Trophoblast cell (in vitro differentiated cells and primary cell): ENCODE data around the gene RAB15. TPM values are rescaled to one million over a fixed set of nuclear protein-coding genes. Genes with fewer than 3 reads are reported as not detected.

Experiments
- DNase-seq, 2 donors: peaks; one replicate each; pipeline ENCODE4 v3.0.0-alpha.2; 2016
- H2AFZ ChIP-seq: 2 replicates; pipeline ENCODE4 v1.6.1; 2013; ENCODE audit warnings: low read length, moderate library complexity, mild to moderate bottlenecking; ENCODE audit not compliant: insufficient read depth, poor library complexity
- H2AK5ac ChIP-seq: 2 replicates; pipeline ENCODE4 v1.6.1; 2013; ENCODE audit warnings: mild to moderate bottlenecking, low read length
- H2BK120ac ChIP-seq: 2 replicates; pipeline ENCODE4 v1.6.1; 2013; ENCODE audit warnings: low read length, mild to moderate bottlenecking, moderate library complexity; ENCODE audit not compliant: insufficient read depth, poor library complexity
- H2BK12ac ChIP-seq: 2 replicates; pipeline ENCODE4 v1.6.1; 2013; ENCODE audit warnings: mild to moderate bottlenecking, low read length, moderate library complexity
- H2BK5ac ChIP-seq: 2 replicates; pipeline ENCODE4 v1.6.1; 2013; ENCODE audit warnings: low read length, low read depth, moderate library complexity, mild to moderate bottlenecking; ENCODE audit not compliant: poor library complexity
- H3K14ac ChIP-seq: 2 replicates; pipeline ENCODE4 v1.6.1; 2013; ENCODE audit warnings: mild to moderate bottlenecking, low read length
- H3K18ac ChIP-seq: 2 replicates; pipeline ENCODE4 v1.6.1; 2013; ENCODE audit warnings: mild to moderate bottlenecking, low read length
- H3K23ac ChIP-seq: 2 replicates; pipeline ENCODE4 v1.6.1; 2013; ENCODE audit warnings: low read length
- H3K27ac ChIP-seq: 2 replicates; pipeline ENCODE4 v1.5.1; 2013; ENCODE audit warnings: low read depth, mild to moderate bottlenecking, inconsistent platforms, low read length, moderate library complexity
- H3K27me3 ChIP-seq: 2 replicates; pipeline ENCODE4 v1.6.1; 2013; ENCODE audit warnings: inconsistent platforms, mild to moderate bottlenecking, low read length, moderate library complexity; ENCODE audit not compliant: insufficient read depth
- H3K36me3 ChIP-seq, 2 experiments: 1 replicate in 1 of 2; 2 replicates in 1 of 2; pipeline ENCODE4 v1.6.1; 2013; ENCODE audit warnings: low read length in 2 of 2, mild to moderate bottlenecking in 2 of 2, moderate library complexity in 1 of 2; ENCODE audit not compliant: insufficient read depth in 2 of 2, control insufficient read depth in 1 of 2
- H3K4ac ChIP-seq: 2 replicates; pipeline ENCODE4 v1.6.1; 2013; ENCODE audit warnings: low read depth, mild to moderate bottlenecking, low read length, moderate library complexity
- H3K4me1 ChIP-seq, 2 experiments: 1 replicate in 1 of 2; 2 replicates in 1 of 2; pipeline ENCODE4 v1.6.1; 2013; ENCODE audit warnings: low read length in 2 of 2, mild to moderate bottlenecking in 2 of 2, moderate library complexity in 1 of 2; ENCODE audit not compliant: insufficient read depth in 2 of 2, control insufficient read depth in 1 of 2
- H3K4me2 ChIP-seq: 2 replicates; pipeline ENCODE4 v1.6.1; 2013; ENCODE audit warnings: inconsistent platforms, mild to moderate bottlenecking, low read length, moderate library complexity
- H3K4me3 ChIP-seq: 2 replicates; pipeline ENCODE4 v1.5.1; 2013; ENCODE audit warnings: mild to moderate bottlenecking, low read depth, low read length, inconsistent platforms
- H3K79me1 ChIP-seq: one replicate; pipeline ENCODE4 v1.6.1; 2013; ENCODE audit warnings: low read length
- H3K79me2 ChIP-seq: 2 replicates; pipeline ENCODE4 v1.6.1; 2013; ENCODE audit warnings: low read length, mild to moderate bottlenecking; ENCODE audit not compliant: control insufficient read depth, insufficient read depth, poor library complexity
- H3K9ac ChIP-seq: 2 replicates; pipeline ENCODE4 v1.6.1; 2013; ENCODE audit warnings: mild to moderate bottlenecking, low read length
- H3K9me3 ChIP-seq: 2 replicates; pipeline ENCODE4 v1.6.1; 2013; ENCODE audit warnings: low read depth, mild to moderate bottlenecking, control low read depth, inconsistent platforms, low read length; ENCODE audit not compliant: insufficient read depth
- H4K12ac ChIP-seq: 2 replicates; pipeline ENCODE4 v1.6.1; 2013; ENCODE audit warnings: low read depth, mild to moderate bottlenecking, low read length, moderate library complexity
- H4K8ac ChIP-seq: 2 replicates; pipeline ENCODE4 v1.6.1; 2013; ENCODE audit warnings: low read depth, mild to moderate bottlenecking, low read length, moderate library complexity
- H4K91ac ChIP-seq: one replicate; pipeline ENCODE4 v1.6.1; 2013; ENCODE audit warnings: low read depth, mild to moderate bottlenecking, low read length, moderate library complexity
- WGBS: extraction: QIAGEN DNeasy Blood & Tissue Kit; methylation state at CpG from one replicate; pipeline ENCODE4 v1.1.7; 2013; ENCODE audit warnings: missing lambda C conversion rate; ENCODE audit not compliant: insufficient read length, insufficient coverage; ENCODE audit errors: extremely low coverage; 5-methylcytosine and 5-hydroxymethylcytosine counted together
- polyA plus RNA-seq: library from polyadenylated mRNA; stranded (reverse); fragments of 200-250 nt; gene quantifications from 2 replicates; pipeline ENCODE4 v1.2.3, GENCODE V29; 2013

Gene RAB15
- 21.0 and 21.9 TPM in 2 replicates for polyA plus RNA-seq

- H4K91ac ChIP-seq: peak within 1 kb of the TSS; percentile 83
- peak within 1 kb of the TSS; percentile 96 for H2AFZ ChIP-seq
- peak within 1 kb of the TSS; percentile 97 for H4K8ac ChIP-seq
- WGBS: no CpG with 5 or more reads among the region's 96 CpGs
- H2AK5ac ChIP-seq: peak within 1 kb of the TSS; percentile 53
- peak; percentile 49 to 66 for DNase-seq
- peak within 1 kb of the TSS; percentile 64 for H3K4ac ChIP-seq
- H3K14ac ChIP-seq: peak within 1 kb of the TSS; percentile 89
- peaks cover 16 to 19% of the 10 kb centered on the region in 2 experiments for H3K4me1 ChIP-seq
- peaks cover 10% of the 10 kb centered on the region for H3K79me1 ChIP-seq
- H2BK120ac ChIP-seq: peak within 1 kb of the TSS; percentile 90
- peak within 1 kb of the TSS; percentile 77 for H4K12ac ChIP-seq
- H2BK5ac ChIP-seq: peak within 1 kb of the TSS; percentile 38
- H3K27me3 ChIP-seq: no peaks in the 10 kb centered on the region
- H2BK12ac ChIP-seq: peak within 1 kb of the TSS; percentile 82
- no peaks in the 10 kb centered on the region for H3K9me3 ChIP-seq
- H3K9ac ChIP-seq: peak within 1 kb of the TSS; percentile 54
- H3K18ac ChIP-seq: peak within 1 kb of the TSS; percentile 92
- H3K4me3 ChIP-seq: peak within 1 kb of the TSS; percentile 87
- H3K23ac ChIP-seq: no peak within 1 kb of the TSS
- H3K36me3 ChIP-seq: no peaks in the 10 kb centered on the region
- no peak within 1 kb of the TSS for H3K27ac ChIP-seq
- peaks cover 3% of the 10 kb centered on the region for H3K79me2 ChIP-seq
- peak within 1 kb of the TSS; percentile 85 for H3K4me2 ChIP-seq
These were observed at the start of gene RAB15 for GRCh38 chr14:64971943-64972791. Gene RAB15, minus strand, starts transcription at chr14:64972336. Its CDS starts 260 bp downstream, at chr14:64972076.

GRCh38 chr14:65019944-65020566, 47.9 kb upstream of the RAB15 start:
- H3K27ac ChIP-seq: no peak overlapping the region
- peaks cover 5 to 7% of the 10 kb centered on the region in 2 experiments for H3K36me3 ChIP-seq
- no peaks in the 10 kb centered on the region for H3K4me1 ChIP-seq
- no peak overlapping the region for H3K4ac ChIP-seq
- H2BK5ac ChIP-seq: no peak overlapping the region
- DNase-seq: peak; percentile 56 to 86
- no peak overlapping the region for H3K4me2 ChIP-seq
- H3K4me3 ChIP-seq: no peak overlapping the region
- H2AK5ac ChIP-seq: no peak overlapping the region
- no peak overlapping the region for H3K18ac ChIP-seq
- no peaks in the 10 kb centered on the region for H3K9me3 ChIP-seq
- H3K9ac ChIP-seq: no peak overlapping the region
- WGBS: no CpG with 5 or more reads among the region's 9 CpGs
- H4K8ac ChIP-seq: no peak overlapping the region
- no peak overlapping the region for H2BK120ac ChIP-seq
- H2AFZ ChIP-seq: no peak overlapping the region
- H3K23ac ChIP-seq: no peak overlapping the region
- no peak overlapping the region for H2BK12ac ChIP-seq
- no peaks in the 10 kb centered on the region for H3K79me1 ChIP-seq
- no peak overlapping the region for H3K14ac ChIP-seq
- no peaks in the 10 kb centered on the region for H3K79me2 ChIP-seq
- no peak overlapping the region for H4K12ac ChIP-seq
- H3K27me3 ChIP-seq: no peaks in the 10 kb centered on the region
- no peak overlapping the region for H4K91ac ChIP-seq

- Histone ChIP-seq H3K4me2 (no peak overlapping the region), H2BK12ac (no peak overlapping the region), H3K36me3 (peaks cover 8 to 11% of the 10 kb centered on the region in 2 experiments), H3K4me3 (no peak overlapping the region), H3K9ac (no peak overlapping the region), H2BK120ac (no peak overlapping the region), H2AK5ac (no peak overlapping the region), H4K12ac (no peak overlapping the region), H3K79me1 (no peaks in the 10 kb centered on the region), H4K91ac (no peak overlapping the region), H3K27ac (no peak overlapping the region), H2AFZ (no peak overlapping the region), H3K4ac (no peak overlapping the region), H3K9me3 (no peaks in the 10 kb centered on the region), H3K23ac (no peak overlapping the region), H3K14ac (no peak overlapping the region), H3K27me3 (no peaks in the 10 kb centered on the region), H3K79me2 (no peaks in the 10 kb centered on the region), H3K18ac (no peak overlapping the region), H4K8ac (no peak overlapping the region), H3K4me1 (no peaks in the 10 kb centered on the region), H2BK5ac (no peak overlapping the region)
- no CpG with 5 or more reads among the region's 4 CpGs for WGBS
- no peak for DNase-seq
These were observed 44.3 kb upstream of the RAB15 start for GRCh38 chr14:65016471-65016870.

- H3K36me3 ChIP-seq: peaks cover 8 to 12% of the 10 kb centered on the region in 2 experiments
- no CpG with 5 or more reads among the region's 3 CpGs for WGBS
These were observed 43.3 kb upstream of the RAB15 start for GRCh38 chr14:65015391-65015790.

More at GRCh38 chr14:65015391-65015790, 43.3 kb upstream of the RAB15 start:
- H3K4ac ChIP-seq: no peak overlapping the region
- no peak overlapping the region for H3K4me3 ChIP-seq
- H3K27me3 ChIP-seq: no peaks in the 10 kb centered on the region
- no peak overlapping the region for H3K23ac ChIP-seq
- H3K9me3 ChIP-seq: no peaks in the 10 kb centered on the region
- H2AFZ ChIP-seq: no peak overlapping the region
- no peak overlapping the region for H2AK5ac ChIP-seq
- no peak overlapping the region for H3K14ac ChIP-seq
- no peaks in the 10 kb centered on the region for H3K79me2 ChIP-seq
- no peak overlapping the region for H3K4me2 ChIP-seq
- no peak overlapping the region for H3K9ac ChIP-seq
- no peaks in the 10 kb centered on the region for H3K79me1 ChIP-seq
- H4K91ac ChIP-seq: no peak overlapping the region
- no peak overlapping the region for H4K12ac ChIP-seq
- no peak for DNase-seq
- H2BK12ac ChIP-seq: no peak overlapping the region
- no peak overlapping the region for H3K18ac ChIP-seq
- no peak overlapping the region for H2BK5ac ChIP-seq
- H2BK120ac ChIP-seq: no peak overlapping the region
- no peaks in the 10 kb centered on the region for H3K4me1 ChIP-seq
- H3K27ac ChIP-seq: no peak overlapping the region
- H4K8ac ChIP-seq: no peak overlapping the region
